Hepatic stellate cell (primary cell): Measurements from ENCODE around the gene HSPA12B.

Experiments
- DNase-seq: peaks from one replicate; pipeline ENCODE4 v3.0.0; 2011; ENCODE audit warnings: low spot score

The HSPA12B gene

GRCh38 chr20:3705491-3705969 is 27.0 kb upstream of the HSPA12B start:
- no peak for DNase-seq

GRCh38 chr20:3705970-3706739 is 26.3 kb upstream of the HSPA12B start:
- DNase-seq: no peak

GRCh38 chr20:3706774-3707507 is 25.5 kb upstream of the HSPA12B start:
- DNase-seq: no peak

GRCh38 chr20:3707508-3707899 is 25.0 kb upstream of the HSPA12B start:
- no peak for DNase-seq

- DNase-seq: no peak
These were observed 22.4 kb upstream of the HSPA12B start for GRCh38 chr20:3710011-3710466.

- DNase-seq: peak; percentile 79
These were observed 21.6 kb upstream of the HSPA12B start for GRCh38 chr20:3710703-3711483.

- no peak for DNase-seq
These were observed 21.0 kb upstream of the HSPA12B start for GRCh38 chr20:3711484-3711941.

- no peak for DNase-seq
These were observed 20.1 kb upstream of the HSPA12B start, which contains the start of gene SIGLEC1 for GRCh38 chr20:3712279-3712873. TSS of gene SIGLEC1 (minus strand) at chr20:3712600. CDS start at chr20:3707128, 5,472 bp downstream.

- DNase-seq: no peak
These were observed 18.4 kb upstream of the HSPA12B start for GRCh38 chr20:3714092-3714491.

- DNase-seq: peak; percentile 50
These were observed 16.2 kb upstream of the HSPA12B start for GRCh38 chr20:3716195-3716834.

GRCh38 chr20:3719046-3719445 is 13.4 kb upstream of the HSPA12B start:
- DNase-seq: no peak

- DNase-seq: no peak
These were observed 12.4 kb upstream of the HSPA12B start for GRCh38 chr20:3720068-3720467.

- DNase-seq: no peak
These were observed 11.9 kb upstream of the HSPA12B start for GRCh38 chr20:3720626-3721025.

- DNase-seq: no peak
These were observed 10.6 kb upstream of the HSPA12B start for GRCh38 chr20:3721912-3722311.

GRCh38 chr20:3723284-3723683 is 9.2 kb upstream of the HSPA12B start:
- DNase-seq: no peak

GRCh38 chr20:3724356-3724755 is 8.1 kb upstream of the HSPA12B start:
- no peak for DNase-seq

GRCh38 chr20:3727401-3728021 is 5.0 kb upstream of the HSPA12B start:
- DNase-seq: no peak

- DNase-seq: no peak
These were observed 4.1 kb upstream of the HSPA12B start for GRCh38 chr20:3728354-3728753.

GRCh38 chr20:3728876-3729275 is 3.6 kb upstream of the HSPA12B start:
- DNase-seq: no peak

- DNase-seq: no peak
These were observed 3.1 kb upstream of the HSPA12B start for GRCh38 chr20:3729378-3729777.
